Measurements from ENCODE around the gene MVK.

Gene MVK

GRCh38 chr12:109581334-109581691 lies 7.7 kb downstream of the MVK start:
- in situ Hi-C loops (cut with MboI; ENCODE audit: low sequenced_read_pairs), result no loop called here
- Histone ChIP-seq H3K4me1 (no peaks in the 10 kb centered on the region), H3K9me3 (no peaks in the 10 kb centered on the region), H3K27me3 (ENCODE audit: low read depth) (no peaks in the 10 kb centered on the region), H3K36me3 (replicated peaks) (peaks cover 41% of the 10 kb centered on the region), H3K4me3 (no peak overlapping the region)
- no peak for DNase-seq (ENCODE audit: low spot score in 2 of 2)

- no peak overlapping the region for H3K4me3 ChIP-seq
- no peaks in the 10 kb centered on the region for H3K4me1 ChIP-seq
- no peak for DNase-seq (ENCODE audit: low spot score in 2 of 2)
- H3K27me3 ChIP-seq (ENCODE audit: low read depth), result no peaks in the 10 kb centered on the region
- in situ Hi-C loops (cut with MboI; ENCODE audit: low sequenced_read_pairs), result no loop called here
- H3K36me3 ChIP-seq (replicated peaks), result peaks cover 36% of the 10 kb centered on the region
- no peaks in the 10 kb centered on the region for H3K9me3 ChIP-seq
Measured at GRCh38 chr12:109581856-109582255, 8.3 kb downstream of the MVK start.

GRCh38 chr12:109582636-109583035 lies 9.0 kb downstream of the MVK start:
- in situ Hi-C loops (cut with MboI; ENCODE audit: low sequenced_read_pairs), result no loop called here
- Histone ChIP-seq H3K4me1 (no peaks in the 10 kb centered on the region), H3K4me3 (no peak overlapping the region), H3K9me3 (no peaks in the 10 kb centered on the region), H3K27me3 (ENCODE audit: low read depth) (no peaks in the 10 kb centered on the region), H3K36me3 (replicated peaks) (peaks cover 34% of the 10 kb centered on the region)
- DNase-seq (ENCODE audit: low spot score in 2 of 2), result no peak

GRCh38 chr12:109583733-109584132 lies 10.1 kb downstream of the MVK start:
- H3K9me3 ChIP-seq, result no peaks in the 10 kb centered on the region
- H3K27me3 ChIP-seq (ENCODE audit: low read depth), result no peaks in the 10 kb centered on the region
- peaks cover 37% of the 10 kb centered on the region for H3K36me3 ChIP-seq (replicated peaks)
- in situ Hi-C loops (cut with MboI; ENCODE audit: low sequenced_read_pairs), result no loop called here
- no peak for DNase-seq (ENCODE audit: low spot score in 2 of 2)
- no peaks in the 10 kb centered on the region for H3K4me1 ChIP-seq
- no peak overlapping the region for H3K4me3 ChIP-seq

- in situ Hi-C loops (cut with MboI; ENCODE audit: low sequenced_read_pairs), result no loop called here
- H3K36me3 ChIP-seq (replicated peaks), result peaks cover 19% of the 10 kb centered on the region
- DNase-seq (ENCODE audit: low spot score in 2 of 2), result no peak
Measured at GRCh38 chr12:109586385-109587296, 13.0 kb downstream of the MVK start.

GRCh38 chr12:109587921-109588320 lies 14.3 kb downstream of the MVK start:
- H3K4me1 ChIP-seq, result no peaks in the 10 kb centered on the region
- no peaks in the 10 kb centered on the region for H3K27me3 ChIP-seq (ENCODE audit: low read depth)
- no peak for DNase-seq (ENCODE audit: low spot score in 2 of 2)
- H3K9me3 ChIP-seq, result no peaks in the 10 kb centered on the region
- peaks cover 16% of the 10 kb centered on the region for H3K36me3 ChIP-seq (replicated peaks)
- in situ Hi-C loops (cut with MboI; ENCODE audit: low sequenced_read_pairs), result no loop called here
- H3K4me3 ChIP-seq, result no peak overlapping the region

More at GRCh38 chr12:109586385-109587296, 13.0 kb downstream of the MVK start:
- H3K4me1 ChIP-seq, result no peaks in the 10 kb centered on the region
- H3K4me3 ChIP-seq, result no peak overlapping the region
- H3K9me3 ChIP-seq, result no peaks in the 10 kb centered on the region
- H3K27me3 ChIP-seq (ENCODE audit: low read depth), result no peaks in the 10 kb centered on the region

- DNase-seq (ENCODE audit: low spot score in 2 of 2), result no peak
- Histone ChIP-seq H3K36me3 (replicated peaks) (peaks cover 14% of the 10 kb centered on the region), H3K4me1 (no peaks in the 10 kb centered on the region), H3K27me3 (ENCODE audit: low read depth) (no peaks in the 10 kb centered on the region), H3K4me3 (no peak overlapping the region), H3K9me3 (no peaks in the 10 kb centered on the region)
- in situ Hi-C loops (cut with MboI; ENCODE audit: low sequenced_read_pairs), result no loop called here
Measured at GRCh38 chr12:109588461-109589239, 15.1 kb downstream of the MVK start.

GRCh38 chr12:109589240-109589590 lies 15.6 kb downstream of the MVK start:
- H3K9me3 ChIP-seq, result no peaks in the 10 kb centered on the region
- H3K4me1 ChIP-seq, result no peaks in the 10 kb centered on the region
- H3K4me3 ChIP-seq, result no peak overlapping the region
- in situ Hi-C loops (cut with MboI; ENCODE audit: low sequenced_read_pairs), result no loop called here
- no peak for DNase-seq (ENCODE audit: low spot score in 2 of 2)
- peaks cover 9% of the 10 kb centered on the region for H3K36me3 ChIP-seq (replicated peaks)
- H3K27me3 ChIP-seq (ENCODE audit: low read depth), result no peaks in the 10 kb centered on the region

- Histone ChIP-seq H3K36me3 (replicated peaks) (peaks cover 9% of the 10 kb centered on the region), H3K27me3 (ENCODE audit: low read depth) (no peaks in the 10 kb centered on the region), H3K9me3 (no peaks in the 10 kb centered on the region), H3K4me1 (no peaks in the 10 kb centered on the region), H3K4me3 (no peak overlapping the region)
- in situ Hi-C loops (cut with MboI; ENCODE audit: low sequenced_read_pairs), result loop anchor here (5.0 kb wide), 1 partner anchor 188 kb away; no protein-coding TSS in a partner anchor
- DNase-seq (ENCODE audit: low spot score in 2 of 2), result no peak
Measured at GRCh38 chr12:109589691-109590245, 16.2 kb downstream of the MVK start.

GRCh38 chr12:109590566-109590965 lies 17.0 kb downstream of the MVK start:
- Histone ChIP-seq H3K27me3 (ENCODE audit: low read depth) (no peaks in the 10 kb centered on the region), H3K9me3 (no peaks in the 10 kb centered on the region), H3K4me3 (no peak overlapping the region), H3K4me1 (no peaks in the 10 kb centered on the region), H3K36me3 (replicated peaks) (peaks cover 9% of the 10 kb centered on the region)
- in situ Hi-C loops (cut with MboI; ENCODE audit: low sequenced_read_pairs), result loop anchor here (5.0 kb wide), 1 partner anchor 187 kb away; no protein-coding TSS in a partner anchor
- DNase-seq (ENCODE audit: low spot score in 2 of 2), result no peak

- no peak for DNase-seq (ENCODE audit: low spot score in 2 of 2)
- Histone ChIP-seq H3K36me3 (replicated peaks) (peaks cover 9% of the 10 kb centered on the region), H3K9me3 (no peaks in the 10 kb centered on the region), H3K27me3 (ENCODE audit: low read depth) (no peaks in the 10 kb centered on the region), H3K4me3 (no peak overlapping the region), H3K4me1 (no peaks in the 10 kb centered on the region)
- in situ Hi-C loops (cut with MboI; ENCODE audit: low sequenced_read_pairs), result loop anchor here (5.0 kb wide), 1 partner anchor 186 kb away; no protein-coding TSS in a partner anchor
Measured at GRCh38 chr12:109591041-109591440, 17.4 kb downstream of the MVK start.

- in situ Hi-C loops (cut with MboI; ENCODE audit: low sequenced_read_pairs), result loop anchor here (5.0 kb wide), 1 partner anchor 185 kb away; no protein-coding TSS in a partner anchor
- H3K36me3 ChIP-seq (replicated peaks), result peaks cover 6% of the 10 kb centered on the region; the same call in 1 of the 2 replicates
Measured at GRCh38 chr12:109592195-109592904, 18.8 kb downstream of the MVK start.

GRCh38 chr12:109592905-109593272 lies 19.3 kb downstream of the MVK start:
- H3K36me3 ChIP-seq (replicated peaks), result peaks cover 6% of the 10 kb centered on the region; the same call in 1 of the 2 replicates
- H3K27me3 ChIP-seq (ENCODE audit: low read depth), result no peaks in the 10 kb centered on the region
- peaks cover under 1% of the 10 kb centered on the region; the same call in 1 of the 2 replicates for H3K4me1 ChIP-seq
- in situ Hi-C loops (cut with MboI; ENCODE audit: low sequenced_read_pairs), result loop anchor here (5.0 kb wide), 1 partner anchor 184 kb away; no protein-coding TSS in a partner anchor
- no peak for DNase-seq (ENCODE audit: low spot score in 2 of 2)
- H3K9me3 ChIP-seq, result no peaks in the 10 kb centered on the region
- H3K4me3 ChIP-seq, result no peak overlapping the region

More at GRCh38 chr12:109592195-109592904, 18.8 kb downstream of the MVK start:
- H3K4me3 ChIP-seq, result no peak overlapping the region
- no peaks in the 10 kb centered on the region for H3K9me3 ChIP-seq
- no peaks in the 10 kb centered on the region for H3K27me3 ChIP-seq (ENCODE audit: low read depth)
- H3K4me1 ChIP-seq, result no peaks in the 10 kb centered on the region
- no peak for DNase-seq (ENCODE audit: low spot score in 2 of 2)

Data from HAP-1 (cell line).